ENCODE results near the gene UTP25. TPM values are rescaled to one million over a fixed set of nuclear protein-coding genes. Genes with fewer than 3 reads are reported as not detected.

UTP25 gene
- total RNA-seq, 4 donors from 2014 or later: 3.7 to 8.0 (median 7.3) TPM

DNA sequence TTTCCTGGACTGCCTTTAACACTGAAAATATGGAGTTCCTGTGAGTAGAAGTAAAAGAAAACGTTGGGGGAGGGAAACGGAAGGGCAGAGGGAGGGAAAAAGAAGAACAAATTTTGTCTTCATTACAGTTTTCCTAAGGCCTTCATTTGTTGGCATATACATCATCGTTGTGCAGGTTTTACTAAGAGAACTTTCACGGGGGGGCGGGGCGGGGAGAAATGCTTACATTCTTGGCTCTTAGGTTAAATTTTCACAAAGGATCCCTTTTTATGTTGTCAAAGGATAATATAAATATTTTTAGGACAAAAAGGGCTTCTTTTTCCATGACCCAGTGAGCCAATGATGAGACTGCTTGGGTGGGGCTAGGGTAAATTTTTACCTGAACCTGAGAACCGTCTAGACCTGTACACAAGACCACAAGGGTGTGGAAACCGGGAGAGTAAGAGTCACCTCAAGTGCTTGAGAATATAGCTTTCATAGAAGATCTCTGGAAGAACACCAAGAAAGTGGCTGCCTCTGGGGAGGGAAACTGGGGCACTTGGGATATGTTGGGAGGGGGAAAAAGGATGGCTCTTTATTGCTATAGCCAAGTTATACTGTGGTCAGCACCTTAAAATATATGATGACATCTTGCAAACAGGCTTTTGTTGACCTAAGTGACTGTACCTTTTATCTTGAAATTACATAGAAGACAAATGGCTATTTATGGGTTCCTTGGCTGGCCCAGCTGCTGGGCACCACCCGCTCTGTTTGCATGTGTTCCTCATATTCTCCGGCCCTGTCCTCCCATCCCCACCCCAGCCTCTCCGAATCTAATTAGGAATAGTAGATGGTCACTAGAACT lies 2.0 kb upstream of the UTP25 start:
- 82% methylated on average over 11 of the region's 11 CpGs for WGBS
- peaks cover 12 to 21% (median 19%) of the 10 kb centered on the region in 4 donors for H3K4me1 ChIP-seq
- no peaks in the 10 kb centered on the region for H3K27me3 ChIP-seq
- peak; percentile 91 for DNase-seq (ENCODE audit: extremely low spot score)
- H3K36me3 ChIP-seq: peaks cover 0 to 7% (median 2%) of the 10 kb centered on the region in 4 donors
- H3K27ac ChIP-seq (replicated peaks in 1 of 4): no peak overlapping the region
- TF ChIP-seq, protein P1, sequence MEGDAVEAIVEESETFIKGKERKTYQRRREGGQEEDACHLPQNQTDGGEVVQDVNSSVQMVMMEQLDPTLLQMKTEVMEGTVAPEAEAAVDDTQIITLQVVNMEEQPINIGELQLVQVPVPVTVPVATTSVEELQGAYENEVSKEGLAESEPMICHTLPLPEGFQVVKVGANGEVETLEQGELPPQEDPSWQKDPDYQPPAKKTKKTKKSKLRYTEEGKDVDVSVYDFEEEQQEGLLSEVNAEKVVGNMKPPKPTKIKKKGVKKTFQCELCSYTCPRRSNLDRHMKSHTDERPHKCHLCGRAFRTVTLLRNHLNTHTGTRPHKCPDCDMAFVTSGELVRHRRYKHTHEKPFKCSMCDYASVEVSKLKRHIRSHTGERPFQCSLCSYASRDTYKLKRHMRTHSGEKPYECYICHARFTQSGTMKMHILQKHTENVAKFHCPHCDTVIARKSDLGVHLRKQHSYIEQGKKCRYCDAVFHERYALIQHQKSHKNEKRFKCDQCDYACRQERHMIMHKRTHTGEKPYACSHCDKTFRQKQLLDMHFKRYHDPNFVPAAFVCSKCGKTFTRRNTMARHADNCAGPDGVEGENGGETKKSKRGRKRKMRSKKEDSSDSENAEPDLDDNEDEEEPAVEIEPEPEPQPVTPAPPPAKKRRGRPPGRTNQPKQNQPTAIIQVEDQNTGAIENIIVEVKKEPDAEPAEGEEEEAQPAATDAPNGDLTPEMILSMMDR (IDR thresholded peaks at IDR 0.05): no peak
- TF ChIP-seq POLR2AphosphoS5 (IDR thresholded peaks at IDR 0.05) (no peak), EP300 (IDR thresholded peaks at IDR 0.05) (no peak), POLR2A (IDR thresholded peaks at IDR 0.05; ENCODE audit: low read depth) (no peak)
- no peak overlapping the region for H3K4me3 ChIP-seq
- intact Hi-C loops (cut with DNase I): loop anchor here (2.0 kb wide), 1 partner anchor 39 kb away; no protein-coding TSS in a partner anchor
- H3K9me3 ChIP-seq: no peaks in the 10 kb centered on the region

DNA sequence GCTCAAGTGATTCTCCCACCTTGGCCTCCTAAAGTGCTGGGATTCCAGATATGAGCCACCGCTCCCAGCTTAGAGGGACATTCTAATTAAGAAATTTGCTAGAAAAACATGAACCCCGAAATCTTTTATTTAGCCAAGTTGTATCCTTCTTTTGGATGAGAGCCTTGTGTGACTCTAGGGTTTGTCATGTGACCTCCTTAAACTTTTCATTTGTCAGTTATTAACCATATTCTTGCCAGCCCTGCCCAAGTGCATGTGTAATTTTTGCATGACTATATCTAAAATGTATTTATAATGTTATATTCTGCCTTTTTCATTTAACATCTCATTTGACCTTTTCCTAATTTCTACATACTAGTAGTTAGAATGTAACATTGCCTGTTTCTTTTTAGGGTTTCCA lies 1.9 kb downstream of the UTP25 start:
- intact Hi-C loops (cut with DNase I): no loop called here

DNA sequence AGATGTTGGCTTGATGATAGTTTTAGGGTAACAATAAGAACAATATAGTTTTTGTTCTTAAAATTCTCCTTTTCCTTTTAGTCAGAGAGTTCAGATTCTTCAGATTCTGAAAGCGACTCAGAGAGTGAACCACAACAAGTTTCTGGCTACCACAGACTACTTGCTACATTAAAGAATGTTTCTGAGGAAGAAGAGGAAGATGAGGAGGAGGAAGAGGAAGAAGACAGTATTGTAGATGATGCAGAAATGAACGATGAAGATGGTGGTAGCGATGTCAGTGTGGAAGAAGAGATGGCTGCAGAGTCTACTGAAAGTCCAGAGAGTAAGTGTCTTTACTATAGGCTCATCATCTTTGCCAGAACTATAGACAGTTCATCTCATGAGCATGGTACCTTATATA lies 3.0 kb downstream of the UTP25 start:
- Histone ChIP-seq H3K4me1 (peaks cover 12 to 21% (median 19%) of the 10 kb centered on the region in 4 donors), H3K27me3 (no peaks in the 10 kb centered on the region), H3K4me3 (no peak overlapping the region), H3K27ac (replicated peaks in 1 of 4) (no peak overlapping the region), H3K36me3 (peaks cover 27 to 55% (median 46%) of the 10 kb centered on the region in 4 donors), H3K9me3 (no peaks in the 10 kb centered on the region)
- TF ChIP-seq POLR2AphosphoS5 (IDR thresholded peaks at IDR 0.05) (no peak), POLR2A (IDR thresholded peaks at IDR 0.05; ENCODE audit: low read depth) (no peak), EP300 (IDR thresholded peaks at IDR 0.05) (no peak)
- TF ChIP-seq, protein P1 (IDR thresholded peaks at IDR 0.05): no peak
- 91% methylated on average over 3 of the region's 3 CpGs for WGBS
- DNase-seq (ENCODE audit: extremely low spot score): peak; percentile 19
- intact Hi-C loops (cut with DNase I): no loop called here

More for the DNA sequence above, 1.9 kb downstream of the UTP25 start:
- Histone ChIP-seq H3K27ac (replicated peaks in 1 of 4) (no peak overlapping the region), H3K27me3 (no peaks in the 10 kb centered on the region), H3K9me3 (no peaks in the 10 kb centered on the region), H3K4me3 (no peak overlapping the region), H3K4me1 (peaks cover 12 to 21% (median 19%) of the 10 kb centered on the region in 4 donors), H3K36me3 (peaks cover 23 to 45% (median 37%) of the 10 kb centered on the region in 4 donors)
- 80% methylated on average over 2 of the region's 2 CpGs for WGBS
- TF ChIP-seq POLR2A (IDR thresholded peaks at IDR 0.05; ENCODE audit: low read depth) (no peak), POLR2AphosphoS5 (IDR thresholded peaks at IDR 0.05) (no peak), EP300 (IDR thresholded peaks at IDR 0.05) (no peak)
- TF ChIP-seq, protein P1 (IDR thresholded peaks at IDR 0.05): no peak
- DNase-seq (ENCODE audit: extremely low spot score): no peak

DNA sequence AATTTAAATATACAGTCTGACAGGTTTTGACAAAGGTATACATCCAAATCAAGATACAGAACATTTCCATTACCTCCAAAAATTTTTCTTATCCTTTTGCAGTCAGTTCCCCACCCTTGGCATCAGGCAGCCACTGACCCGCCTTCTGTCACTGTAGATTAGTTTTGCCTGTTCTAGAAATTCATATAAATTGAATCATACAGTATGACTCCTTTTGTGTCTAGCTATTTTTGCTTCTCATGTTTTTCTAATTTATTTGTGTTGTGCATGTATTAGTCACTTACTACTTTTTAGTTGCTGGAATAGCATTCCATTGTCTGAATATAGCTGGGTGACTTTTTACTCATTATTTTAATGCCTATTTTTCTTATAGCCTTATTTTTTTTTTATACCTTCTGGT lies 3.8 kb downstream of the UTP25 start:
- intact Hi-C loops (cut with DNase I): no loop called here
- H3K4me3 ChIP-seq: no peak overlapping the region
- no peak overlapping the region for H3K27ac ChIP-seq (replicated peaks in 1 of 4)
- no peaks in the 10 kb centered on the region for H3K9me3 ChIP-seq
- WGBS: 94% methylated on average over 1 of the region's 1 CpG
- no peak for DNase-seq (ENCODE audit: extremely low spot score)
- TF ChIP-seq, protein P1 (IDR thresholded peaks at IDR 0.05): no peak
- TF ChIP-seq POLR2AphosphoS5 (IDR thresholded peaks at IDR 0.05) (no peak), POLR2A (IDR thresholded peaks at IDR 0.05; ENCODE audit: low read depth) (no peak), EP300 (IDR thresholded peaks at IDR 0.05) (no peak)
- peaks cover 12 to 26% (median 19%) of the 10 kb centered on the region in 4 donors for H3K4me1 ChIP-seq
- peaks cover 36 to 64% (median 52%) of the 10 kb centered on the region in 4 donors for H3K36me3 ChIP-seq
- no peaks in the 10 kb centered on the region for H3K27me3 ChIP-seq
